PC-9 (cell line): ENCODE data around the gene AOPEP. TPM values are rescaled to one million over a fixed set of nuclear protein-coding genes. Genes with fewer than 3 reads are reported as not detected.

Experiments
- BruUV-seq: library from RNA; stranded (reverse); fragments of 400-500 nt; replicated peaks from 2 replicates; lab custom pipeline; 2021; lab: Mats Ljungman, UMichigan
- CTCF ChIA-PET: fragments of 300-600 bp; sonication (Branson Sonifier 250); formaldehyde crosslinking; loops from one replicate; lab custom pipeline; 2022; ENCODE audit warnings: antibody characterized with exemption; lab: Charles Lee
- POLR2A ChIA-PET: fragments of 300-600 bp; sonication (Branson Sonifier 250); formaldehyde crosslinking; loops from one replicate; lab custom pipeline; 2022; ENCODE audit warnings: antibody characterized with exemption; ENCODE audit not compliant: unreplicated experiment; lab: Charles Lee
- DNase-seq, 2 experiments: peaks; one replicate each; pipeline versions ENCODE4 v3.0.0 to v3.0.0-alpha.2; 2015 to 2022; ENCODE audit warnings: mixed read lengths in 1 of 2
- H2AFZ ChIP-seq: fragments of 200-600 bp; sonication (generic); 2 replicates; pipeline ENCODE4 v1.8.1; 2017; ENCODE audit warnings: antibody characterized with exemption
- H3F3A ChIP-seq: fragments of 200-600 bp; sonication (generic); 2 replicates; pipeline ENCODE4 v1.8.1; 2017; ENCODE audit warnings: antibody characterized with exemption, mild to moderate bottlenecking, low read depth; ENCODE audit not compliant: insufficient read depth
- H3K27ac ChIP-seq: fragments of 200-600 bp; sonication (generic); 2 replicates; pipeline ENCODE4 v1.6.1; 2016; ENCODE audit warnings: mixed run types
- H3K27me3 ChIP-seq: fragments of 200-600 bp; sonication (generic); 2 replicates; pipeline ENCODE4 v1.6.1; 2016; ENCODE audit warnings: low read depth, mixed run types; ENCODE audit not compliant: insufficient read depth
- H3K36me3 ChIP-seq: fragments of 200-600 bp; sonication (generic); 2 replicates; pipeline ENCODE4 v1.6.1; 2016; ENCODE audit warnings: low read depth, mixed run types
- H3K4me1 ChIP-seq: fragments of 200-600 bp; sonication (generic); replicated peaks from 2 replicates; pipeline ENCODE4 v1.6.1; 2016; ENCODE audit warnings: mixed run types; ENCODE audit not compliant: insufficient read depth
- H3K4me2 ChIP-seq: fragments of 200-600 bp; sonication (generic); 2 replicates; pipeline ENCODE4 v1.6.1; 2017; ENCODE audit warnings: mixed run types
- H3K4me3 ChIP-seq: fragments of 200-600 bp; sonication (generic); 2 replicates; pipeline ENCODE4 v1.6.1; 2016; ENCODE audit warnings: mixed run types
- H3K79me2 ChIP-seq: fragments of 200-600 bp; sonication (generic); 2 replicates; pipeline ENCODE4 v1.6.1; 2017; ENCODE audit warnings: low read depth, mixed run types
- H3K9me2 ChIP-seq: fragments of 200-600 bp; sonication (generic); 2 replicates; pipeline ENCODE4 v1.8.1; 2017; ENCODE audit warnings: mild to moderate bottlenecking; ENCODE audit not compliant: insufficient read depth
- H3K9me3 ChIP-seq: fragments of 200-600 bp; sonication (generic); 2 replicates; pipeline ENCODE4 v1.8.1; 2016; ENCODE audit warnings: low read depth; ENCODE audit not compliant: insufficient read depth
- H4K20me1 ChIP-seq: fragments of 200-600 bp; sonication (generic); 2 replicates; pipeline ENCODE4 v1.8.1; 2017; ENCODE audit not compliant: insufficient read depth
- CTCF ChIP-seq: fragments of 200-600 bp; sonication (generic); conservative IDR thresholded peaks from 2 replicates; pipeline ENCODE4 v1.6.1; 2017; ENCODE audit warnings: mixed run types, antibody characterized with exemption, mild to moderate bottlenecking, moderate library complexity
- EZH2 ChIP-seq: fragments of 200-600 bp; sonication (generic); IDR thresholded peaks from 2 replicates; pipeline ENCODE4 v1.8.0; 2017; ENCODE audit warnings: antibody characterized with exemption, low read depth
- intact Hi-C: fragments of 100-400 bp; cut with micrococcal nuclease; formaldehyde crosslinking; loops from one replicate; pipeline ENCODE4 v1.10.0; 2022; ENCODE audit not compliant: unreplicated experiment
- total RNA-seq: library from RNA; stranded (reverse); gene quantifications from 2 replicates; pipeline ENCODE4 v1.2.3, GENCODE V29; 2021

AOPEP gene
- total RNA-seq, 1 experiment from 2014 or later: 90.0 TPM

DNA sequence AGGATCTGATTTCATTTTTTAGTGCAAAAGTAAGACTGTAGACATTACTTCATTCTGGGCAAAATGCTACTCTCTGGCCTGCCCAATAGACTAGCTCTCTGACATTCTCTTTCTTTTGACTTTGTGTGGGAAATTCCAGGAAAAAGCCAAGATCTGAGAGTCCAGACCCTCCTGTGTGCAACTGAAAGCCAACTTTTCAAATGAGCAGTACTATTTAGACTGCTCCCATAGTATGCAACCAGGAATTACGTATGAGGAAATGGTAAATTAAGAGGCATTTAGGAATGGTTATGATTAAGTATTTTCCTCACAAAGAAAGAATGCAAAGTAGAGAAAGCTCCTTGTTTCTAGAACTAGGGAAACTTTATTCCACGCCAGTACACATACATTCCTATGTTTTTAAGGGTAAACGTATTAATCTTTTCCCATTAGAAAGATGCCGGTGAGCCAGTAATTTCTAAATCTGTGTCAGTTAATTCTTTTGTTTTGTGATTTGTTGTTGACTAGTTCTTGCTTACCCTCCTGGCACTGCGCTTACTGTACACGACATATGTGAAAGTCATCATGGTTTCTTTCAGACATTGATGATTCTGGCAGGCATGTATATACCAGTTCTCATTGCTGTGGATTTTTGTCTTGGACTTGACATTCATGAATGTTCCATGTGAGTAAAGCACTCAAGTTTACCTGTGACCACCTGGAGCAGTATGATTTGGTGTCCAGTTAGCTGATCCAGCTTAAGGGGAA lies 56.0 kb downstream of the AOPEP start:
- no peaks in the 10 kb centered on the region for H4K20me1 ChIP-seq
- BruUV-seq: no TSS peak
- intact Hi-C loops: loop anchor here (1.0 to 5.0 kb wide), 16 partner anchors 23 to 349 kb away; no protein-coding TSS in a partner anchor
- H3K27ac ChIP-seq: peak overlapping the region; percentile 16
- H3K4me2 ChIP-seq: peak overlapping the region; percentile 36
- peaks cover 14% of the 10 kb centered on the region; the same call in 1 of the 2 replicates for H3K79me2 ChIP-seq
- no peaks in the 10 kb centered on the region for H3K27me3 ChIP-seq
- H3K9me3 ChIP-seq: no peaks in the 10 kb centered on the region
- DNase-seq: no peak
- H3K36me3 ChIP-seq: no peaks in the 10 kb centered on the region
- no peak overlapping the region for H2AFZ ChIP-seq
- CTCF ChIA-PET: interaction anchor here (0.6 to 1.9 kb wide), 6 partner anchors 20 to 129 kb away, joined by 3 to 9 read pairs (median 4); no protein-coding TSS in a partner anchor
- H3K9me2 ChIP-seq: no peaks in the 10 kb centered on the region
- H3K4me3 ChIP-seq: no peak overlapping the region
- H3F3A ChIP-seq: peaks cover 17% of the 10 kb centered on the region; the same call in 1 of the 2 replicates
- POLR2A ChIA-PET: interaction anchor here (0.5 kb wide), 1 partner anchor 324 kb away, joined by 6 read pairs; no protein-coding TSS in a partner anchor
- TF ChIP-seq CTCF (no peak), EZH2 (no peak)
- peaks cover 30% of the 10 kb centered on the region for H3K4me1 ChIP-seq

GRCh38 chr9:94783102-94783682 lies 56.7 kb downstream of the AOPEP start:
- H3K9me3 ChIP-seq: no peaks in the 10 kb centered on the region
- DNase-seq: peak; percentile 98 to 99
- H3K4me1 ChIP-seq: peaks cover 30% of the 10 kb centered on the region
- no peak overlapping the region for H3K4me3 ChIP-seq
- no peaks in the 10 kb centered on the region for H3K9me2 ChIP-seq
- TF ChIP-seq EZH2: no peak
- TF ChIP-seq CTCF: peak; percentile 84
- peak overlapping the region; percentile 46 for H3K4me2 ChIP-seq
- no peaks in the 10 kb centered on the region for H4K20me1 ChIP-seq
- POLR2A ChIA-PET: interaction anchor here (0.5 to 0.6 kb wide), 4 partner anchors 17 to 324 kb away, joined by 4 to 7 read pairs (median 6); no protein-coding TSS in a partner anchor
- H3K27me3 ChIP-seq: no peaks in the 10 kb centered on the region
- H2AFZ ChIP-seq: no peak overlapping the region
- H3K36me3 ChIP-seq: no peaks in the 10 kb centered on the region
- BruUV-seq: no TSS peak
- H3K79me2 ChIP-seq: peaks cover 14% of the 10 kb centered on the region; the same call in 1 of the 2 replicates
- intact Hi-C loops: loop anchor here (1.0 to 5.0 kb wide), 16 partner anchors 22 to 348 kb away; no protein-coding TSS in a partner anchor
- peaks cover 17% of the 10 kb centered on the region; the same call in 1 of the 2 replicates for H3F3A ChIP-seq
- peak overlapping the region; percentile 78 for H3K27ac ChIP-seq
- CTCF ChIA-PET: interaction anchor here (0.5 to 1.9 kb wide), 8 partner anchors 16 to 348 kb away, joined by 3 to 9 read pairs (median 4); no protein-coding TSS in a partner anchor

GRCh38 chr9:94783928-94784327 lies 57.4 kb downstream of the AOPEP start:
- Histone ChIP-seq H3K4me3 (no peak overlapping the region), H3K4me2 (peak overlapping the region; percentile 46), H3K36me3 (no peaks in the 10 kb centered on the region), H3K27me3 (no peaks in the 10 kb centered on the region), H3K9me2 (no peaks in the 10 kb centered on the region), H3K79me2 (peaks cover 14% of the 10 kb centered on the region; the same call in 1 of the 2 replicates), H3K4me1 (peaks cover 29% of the 10 kb centered on the region), H3K9me3 (no peaks in the 10 kb centered on the region), H2AFZ (no peak overlapping the region), H4K20me1 (no peaks in the 10 kb centered on the region), H3K27ac (peak overlapping the region; percentile 78), H3F3A (peaks cover 17% of the 10 kb centered on the region; the same call in 1 of the 2 replicates)
- ChIA-PET CTCF (interaction anchor here (0.5 to 1.9 kb wide), 8 partner anchors 16 to 347 kb away, joined by 3 to 9 read pairs (median 4); no protein-coding TSS in a partner anchor), POLR2A (interaction anchor here (0.5 to 0.6 kb wide), 4 partner anchors 16 to 133 kb away, joined by 4 to 17 read pairs (median 6); no protein-coding TSS in a partner anchor)
- intact Hi-C loops: loop anchor here (1.0 to 5.0 kb wide), 16 partner anchors 21 to 347 kb away; no protein-coding TSS in a partner anchor
- no peak for DNase-seq
- BruUV-seq: no TSS peak
- TF ChIP-seq EZH2 (no peak), CTCF (no peak)
